ENCODE measurements around the gene TUBA1B.

GRCh38 chr12:49109641-49110463 lies 21.3 kb downstream of the TUBA1B start:
- TF ChIP-seq CTCF (IDR thresholded peaks at IDR 0.05; ENCODE audit: control extremely low read depth in 1 of 3, insufficient read depth in 1 of 3, low read depth in 1 of 3, low read length in 3 of 3) (no peak), SIN3A (conservative IDR thresholded peaks at IDR 0.05 in 1 of 2, IDR thresholded peaks at IDR 0.05 in 1 of 2; ENCODE audit: low read depth in 1 of 2, low read length in 2 of 2) (0 out of 4 replicates have a peak, but pooled peaks of 1 of the 2 experiments have one; percentile 49), SP4 (IDR thresholded peaks at IDR 0.05; ENCODE audit: low read length) (no peak), JUND (IDR thresholded peaks at IDR 0.05; ENCODE audit: low read length) (no peak), POLR2AphosphoS5 (IDR thresholded peaks at IDR 0.05; ENCODE audit: low read depth, low read length) (no peak), YY1 (IDR thresholded peaks at IDR 0.05; ENCODE audit: low read depth, low read length) (no peak), E2F6 (IDR thresholded peaks at IDR 0.05) (no peak), ASH2L (IDR thresholded peaks at IDR 0.05; ENCODE audit: low read length) (no peak), EZH2 (IDR thresholded peaks at IDR 0.05; ENCODE audit: low read depth, low read length, severe bottlenecking) (no peak), TAF1 (IDR thresholded peaks at IDR 0.05; ENCODE audit: low read depth, low read length) (no peak), SP1 (IDR thresholded peaks at IDR 0.05; ENCODE audit: low read depth, low read length) (no peak), SRF (IDR thresholded peaks at IDR 0.05; ENCODE audit: low read depth, low read length) (no peak), POLR2A (IDR thresholded peaks at IDR 0.05; ENCODE audit: control extremely low read depth in 1 of 2, low read depth in 2 of 2, low read length in 2 of 2) (no peak), ATF2 (IDR thresholded peaks at IDR 0.05; ENCODE audit: low read length) (no peak)
